Measurements from ENCODE around the gene ZEB2.

GRCh38 chr2:144437636-144438035, 82.3 kb downstream of the ZEB2 start:
- TF ChIP-seq POLR2A (IDR thresholded peaks at IDR 0.05) (no peak), POLR2AphosphoS5 (IDR thresholded peaks at IDR 0.05) (no peak)
